WERI-Rb-1 (cell line): ENCODE results near the gene MSX1.

ENCODE experiments used
- DNase-seq: peaks from one replicate; pipeline ENCODE4 v3.0.0-alpha.2; 2020
- H3K27ac ChIP-seq: fragments of 250-450 bp; sonication (Bioruptor Pico); 2 replicates; pipeline ENCODE4 v1.5.1; 2020; ENCODE audit warnings: mild to moderate bottlenecking, moderate library complexity
- H3K27me3 ChIP-seq: fragments of 250-450 bp; sonication (Bioruptor Pico); 2 replicates; pipeline ENCODE4 v1.5.1; 2021; ENCODE audit warnings: mild to moderate bottlenecking, low read depth, moderate library complexity; ENCODE audit not compliant: insufficient read depth, severe bottlenecking
- H3K36me3 ChIP-seq: fragments of 250-450 bp; sonication (Bioruptor Pico); 2 replicates; pipeline ENCODE4 v1.5.1; 2020; ENCODE audit warnings: mild to moderate bottlenecking, moderate library complexity
- H3K4me3 ChIP-seq: 2 replicates; pipeline ENCODE4 v1.5.1; 2011; ENCODE audit warnings: low read depth, mild to moderate bottlenecking, control low read depth, low read length
- H3K9me3 ChIP-seq: fragments of 250-450 bp; sonication (Bioruptor Pico); 2 replicates; pipeline ENCODE4 v1.5.1; 2021; ENCODE audit warnings: mild to moderate bottlenecking, moderate library complexity; ENCODE audit not compliant: severe bottlenecking
- CTCF ChIP-seq: IDR thresholded peaks from 2 replicates; pipeline ENCODE4 v1.5.1; 2011; ENCODE audit warnings: low read depth, mild to moderate bottlenecking, control low read depth, inconsistent platforms, low read length

MSX1 gene

GRCh38 chr4:4857001-4857808 is 2.3 kb upstream of the MSX1 start:
- H3K27me3 ChIP-seq, result peaks cover 51% of the 10 kb centered on the region
- H3K4me3 ChIP-seq, result peak overlapping the region; percentile 67
- TF ChIP-seq CTCF, result no peak
- no peaks in the 10 kb centered on the region for H3K9me3 ChIP-seq
- H3K36me3 ChIP-seq, result no peaks in the 10 kb centered on the region
- no peak overlapping the region for H3K27ac ChIP-seq
- DNase-seq, result no peak

- DNase-seq, result no peak
- H3K27ac ChIP-seq, result no peak overlapping the region
- H3K4me3 ChIP-seq, result no peak overlapping the region
- no peak for TF ChIP-seq CTCF
- H3K27me3 ChIP-seq, result peaks cover 55% of the 10 kb centered on the region
- H3K9me3 ChIP-seq, result no peaks in the 10 kb centered on the region
- H3K36me3 ChIP-seq, result peaks cover 3% of the 10 kb centered on the region
Measured at GRCh38 chr4:4857809-4858508, 1.5 kb upstream of the MSX1 start.

- no peaks in the 10 kb centered on the region for H3K9me3 ChIP-seq
- H3K4me3 ChIP-seq, result peak overlapping the region; percentile 42
- 0 out of 2 replicates have a peak overlapping the region, but pooled peaks have one; percentile 14 for H3K27ac ChIP-seq
- no peak for TF ChIP-seq CTCF
- H3K27me3 ChIP-seq, result peaks cover 60% of the 10 kb centered on the region
- peaks cover 5% of the 10 kb centered on the region for H3K36me3 ChIP-seq
- DNase-seq, result no peak
Measured at GRCh38 chr4:4858527-4859324, 739 bp upstream of the MSX1 start.

GRCh38 chr4:4859799-4860599 is 534 bp downstream of the MSX1 start:
- Histone ChIP-seq H3K27ac (0 out of 2 replicates have a peak overlapping the region, but pooled peaks have one; percentile 4), H3K27me3 (peaks cover 68% of the 10 kb centered on the region), H3K36me3 (peaks cover 5% of the 10 kb centered on the region), H3K4me3 (peak overlapping the region; percentile 57), H3K9me3 (no peaks in the 10 kb centered on the region)
- TF ChIP-seq CTCF, result no peak
- no peak for DNase-seq
